MM.1S (cell line): ENCODE measurements around the gene LDLRAD3.

Experiments used
- DNase-seq: peaks from one replicate; pipeline ENCODE4 v3.0.0-alpha.2; 2015
- H2AFZ ChIP-seq: fragments of 300-600 bp; sonication (generic); 2 replicates; pipeline ENCODE4 v1.6.0; 2016; ENCODE audit warnings: antibody characterized with exemption, low read length
- H3F3A ChIP-seq: fragments of 300-600 bp; sonication (generic); 2 replicates; pipeline ENCODE4 v1.6.1; 2016; ENCODE audit warnings: mild to moderate bottlenecking, antibody characterized with exemption, low read length, moderate library complexity, mixed read lengths; ENCODE audit not compliant: insufficient read depth
- H3K27ac ChIP-seq: fragments of 300-600 bp; sonication (generic); 2 replicates; pipeline ENCODE4 v1.5.1; 2016; ENCODE audit warnings: mild to moderate bottlenecking, low read length
- H3K27me3 ChIP-seq: fragments of 300-600 bp; sonication (generic); replicated peaks from 2 replicates; pipeline ENCODE4 v1.6.0; 2016; ENCODE audit warnings: low read length; ENCODE audit not compliant: insufficient read depth
- H3K36me3 ChIP-seq: fragments of 300-600 bp; sonication (generic); replicated peaks from 2 replicates; pipeline ENCODE4 v1.6.1; 2016; ENCODE audit warnings: mild to moderate bottlenecking, low read length, mixed read lengths; ENCODE audit not compliant: insufficient read depth
- H3K4me1 ChIP-seq: fragments of 300-600 bp; sonication (generic); 2 replicates; pipeline ENCODE4 v1.6.1; 2016; ENCODE audit warnings: low read length, mixed read lengths
- H3K4me2 ChIP-seq: fragments of 300-600 bp; sonication (generic); 2 replicates; pipeline ENCODE4 v1.6.0; 2016; ENCODE audit warnings: low read depth, low read length
- H3K4me3 ChIP-seq: fragments of 300-600 bp; sonication (generic); 2 replicates; pipeline ENCODE4 v1.5.1; 2016; ENCODE audit warnings: low read length, mixed read lengths
- H3K79me2 ChIP-seq: fragments of 300-600 bp; sonication (generic); 2 replicates; pipeline ENCODE4 v1.6.1; 2016; ENCODE audit warnings: mixed run types, low read length, mixed read lengths
- H3K9ac ChIP-seq: fragments of 300-600 bp; sonication (generic); 2 replicates; pipeline ENCODE4 v1.6.1; 2016; ENCODE audit warnings: low read length, mixed read lengths
- H3K9me2 ChIP-seq: fragments of 300-600 bp; sonication (generic); replicated peaks from 2 replicates; pipeline ENCODE4 v1.6.1; 2016; ENCODE audit warnings: mild to moderate bottlenecking, low read length, mixed read lengths; ENCODE audit not compliant: insufficient read depth
- H3K9me3 ChIP-seq: fragments of 300-600 bp; sonication (generic); replicated peaks from 2 replicates; pipeline ENCODE4 v1.6.1; 2016; ENCODE audit warnings: mild to moderate bottlenecking, low read length, mixed read lengths; ENCODE audit not compliant: insufficient read depth
- H4K20me1 ChIP-seq: fragments of 300-600 bp; sonication (generic); 2 replicates; pipeline ENCODE4 v1.6.1; 2016; ENCODE audit warnings: mild to moderate bottlenecking, low read length, moderate library complexity, mixed read lengths; ENCODE audit not compliant: insufficient read depth
- CTCF ChIP-seq: fragments of 300-600 bp; sonication (generic); IDR thresholded peaks from 2 replicates; pipeline ENCODE4 v1.5.1; 2016; ENCODE audit warnings: antibody characterized with exemption, low read length, mixed read lengths
- EZH2 ChIP-seq: fragments of 300-600 bp; sonication (generic); optimal IDR thresholded peaks from 2 replicates; pipeline ENCODE3; 2017; ENCODE audit warnings: low read depth, mild to moderate bottlenecking, antibody characterized with exemption, low read length, mixed read lengths
- EZH2phosphoT487 ChIP-seq: fragments of 300-600 bp; sonication (generic); IDR thresholded peaks from 2 replicates; pipeline ENCODE4 v1.6.1; 2018; ENCODE audit warnings: antibody characterized with exemption, low read length

LDLRAD3 gene, protein sequence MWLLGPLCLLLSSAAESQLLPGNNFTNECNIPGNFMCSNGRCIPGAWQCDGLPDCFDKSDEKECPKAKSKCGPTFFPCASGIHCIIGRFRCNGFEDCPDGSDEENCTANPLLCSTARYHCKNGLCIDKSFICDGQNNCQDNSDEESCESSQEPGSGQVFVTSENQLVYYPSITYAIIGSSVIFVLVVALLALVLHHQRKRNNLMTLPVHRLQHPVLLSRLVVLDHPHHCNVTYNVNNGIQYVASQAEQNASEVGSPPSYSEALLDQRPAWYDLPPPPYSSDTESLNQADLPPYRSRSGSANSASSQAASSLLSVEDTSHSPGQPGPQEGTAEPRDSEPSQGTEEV

DNA sequence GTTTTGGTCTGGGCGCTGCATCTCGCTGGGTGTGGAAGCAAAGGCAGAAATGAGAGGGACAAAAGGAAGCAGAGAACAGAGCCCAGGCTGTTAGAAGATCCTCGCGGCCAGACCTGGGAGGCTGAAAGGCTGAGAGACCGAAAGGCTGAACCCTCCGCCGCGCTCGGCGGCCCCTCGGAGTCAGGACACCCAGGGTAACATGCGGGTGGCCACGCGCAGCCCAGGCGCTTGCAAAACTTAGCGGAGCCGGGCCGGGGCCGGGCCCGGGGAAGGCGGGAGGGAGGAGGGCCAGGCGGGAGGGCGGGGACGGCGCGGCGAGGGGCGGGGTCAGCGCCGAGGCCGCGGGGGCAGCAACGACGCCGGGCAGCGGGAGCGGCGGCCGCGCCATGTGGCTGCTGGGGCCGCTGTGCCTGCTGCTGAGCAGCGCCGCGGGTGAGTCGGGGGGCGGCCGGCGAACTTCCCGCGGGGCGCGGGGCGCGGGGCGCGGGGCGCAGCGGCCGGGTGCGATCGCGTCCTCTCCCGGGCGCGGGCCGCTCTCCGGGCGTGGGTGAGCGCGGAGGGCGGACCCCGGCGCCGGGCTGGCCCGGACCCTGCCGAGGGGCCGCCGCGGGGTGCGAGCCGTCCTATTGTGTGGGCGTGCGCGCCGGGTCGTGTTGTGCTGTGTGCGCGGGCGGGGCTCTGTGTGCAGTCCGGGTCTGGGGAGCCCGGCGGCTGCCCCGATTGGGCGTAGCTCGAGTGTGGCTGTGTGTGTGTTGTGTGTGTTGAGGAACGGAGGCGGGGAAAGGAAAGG is at the start of gene LDLRAD3:
TSS of gene LDLRAD3 (plus strand) at position 350 of the 790 bp plus-strand sequence. CDS start at position 387, 37 bp downstream.
- no peaks in the 10 kb centered on the region for H3K36me3 ChIP-seq
- DNase-seq = peak; percentile 44
- H2AFZ ChIP-seq = peak within 1 kb of the TSS; percentile 87
- peak within 1 kb of the TSS; percentile 64 for H3K4me3 ChIP-seq
- peaks cover 30% of the 10 kb centered on the region for H3K27me3 ChIP-seq
- no peaks in the 10 kb centered on the region for H3K9me3 ChIP-seq
- peak within 1 kb of the TSS; percentile 98 for H3K4me2 ChIP-seq
- TF ChIP-seq EZH2 (no peak), EZH2phosphoT487 (no peak), CTCF (no peak)
- H4K20me1 ChIP-seq = no peaks in the 10 kb centered on the region
- peak within 1 kb of the TSS; percentile 41; the same call in 1 of the 2 replicates for H3K9ac ChIP-seq
- no peak within 1 kb of the TSS for H3K27ac ChIP-seq
- H3K79me2 ChIP-seq = no peaks in the 10 kb centered on the region
- H3K9me2 ChIP-seq = no peaks in the 10 kb centered on the region
- no peaks in the 10 kb centered on the region for H3K4me1 ChIP-seq
- H3F3A ChIP-seq = no peaks in the 10 kb centered on the region

DNA sequence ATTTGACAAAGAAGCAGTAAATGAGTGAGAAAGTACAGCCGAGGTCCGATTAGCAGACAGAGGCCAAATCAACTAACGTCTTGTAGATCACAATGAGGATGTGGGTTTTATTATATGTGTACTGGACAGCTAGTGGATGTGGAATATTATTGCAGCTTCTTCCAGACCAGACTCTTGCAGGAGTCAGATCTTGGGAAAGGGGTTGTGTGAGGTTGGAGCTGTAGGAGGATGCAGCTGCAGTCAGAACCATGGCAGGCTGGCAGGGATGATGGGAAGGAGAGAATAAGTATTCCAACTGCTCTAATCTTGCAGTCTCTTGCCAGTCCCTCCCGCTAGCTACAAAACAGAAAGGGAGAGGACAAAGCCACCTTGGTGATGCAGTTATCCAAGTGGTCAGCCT is 46.8 kb upstream of the LDLRAD3 start:
- Histone ChIP-seq H3K79me2 (no peaks in the 10 kb centered on the region), H3K27ac (no peak overlapping the region), H3K4me3 (no peak overlapping the region), H3K27me3 (no peaks in the 10 kb centered on the region), H3K4me1 (no peaks in the 10 kb centered on the region), H3K36me3 (no peaks in the 10 kb centered on the region), H3K9ac (no peak overlapping the region), H3K9me3 (no peaks in the 10 kb centered on the region), H3F3A (no peaks in the 10 kb centered on the region), H3K9me2 (no peaks in the 10 kb centered on the region), H4K20me1 (no peaks in the 10 kb centered on the region), H3K4me2 (no peak overlapping the region), H2AFZ (no peak overlapping the region)
- TF ChIP-seq EZH2phosphoT487 (no peak), EZH2 (no peak), CTCF (no peak)
- DNase-seq = no peak

GRCh38 chr11:35902961-35903360 is 40.9 kb upstream of the LDLRAD3 start:
- Histone ChIP-seq H4K20me1 (no peaks in the 10 kb centered on the region), H3K9ac (no peak overlapping the region), H2AFZ (no peak overlapping the region), H3F3A (no peaks in the 10 kb centered on the region), H3K9me2 (no peaks in the 10 kb centered on the region), H3K9me3 (no peaks in the 10 kb centered on the region), H3K4me1 (no peaks in the 10 kb centered on the region), H3K27me3 (no peaks in the 10 kb centered on the region), H3K4me2 (no peak overlapping the region), H3K27ac (no peak overlapping the region), H3K4me3 (no peak overlapping the region), H3K79me2 (no peaks in the 10 kb centered on the region), H3K36me3 (no peaks in the 10 kb centered on the region)
- no peak for TF ChIP-seq EZH2phosphoT487
- TF ChIP-seq EZH2 = no peak
- TF ChIP-seq CTCF = no peak
- DNase-seq = no peak
